Natural killer cell treated with Interleukin-12 subunit alpha and Interleukin-12 subunit beta and Interleukin-15 and Interleukin-18, amount 100 ng/mL, for 72 hours (primary cell): Measurements from ENCODE around the gene PRCD. TPM values are rescaled to one million over a fixed set of nuclear protein-coding genes. Genes with fewer than 3 reads are reported as not detected.
A peak's percentile ranks its signal among the peaks of the same experiment; 100 is the strongest.
"Not testable (repeated sequence)": the region's sequence is repeated elsewhere in the genome, so short reads cannot be mapped to it uniquely, and the experiment has no call there.

ENCODE experiments used
- ATAC-seq, 2 donors: fragments of 150-1000 bp; cut with Tn5 transposase in 1 of 2; sonication (Bioruptor Pico), chemical (Tn5 transposase) in 1 of 2; 2 replicates each; pipeline ENCODE4 v1.10.0; 2021
- DNase-seq: peaks from one replicate; pipeline ENCODE4 v3.0.0; 2022; ENCODE audit warnings: low spot score
- H3K27ac Mint-ChIP-seq, 2 donors: 1 replicate in 1 of 2; 2 replicates in 1 of 2; pipeline ENCODE4 v1.8.0; 2022; ENCODE audit warnings: mixed read lengths in 2 of 2, mild to moderate bottlenecking in 1 of 2, moderate library complexity in 1 of 2
- H3K27me3 Mint-ChIP-seq, 2 donors: 1 replicate in 1 of 2; 2 replicates in 1 of 2; pipeline ENCODE4 v1.8.0; 2022; ENCODE audit warnings: mixed read lengths in 2 of 2
- H3K36me3 Mint-ChIP-seq: one replicate; pipeline ENCODE4 v1.8.0; 2022; ENCODE audit warnings: mixed read lengths
- H3K4me1 Mint-ChIP-seq, 2 donors: 1 replicate in 1 of 2; 2 replicates in 1 of 2; pipeline ENCODE4 v1.8.0; 2022; ENCODE audit warnings: low read depth in 2 of 2, mixed read lengths in 2 of 2, mild to moderate bottlenecking in 1 of 2
- H3K4me3 Mint-ChIP-seq: one replicate; pipeline ENCODE4 v1.8.0; 2022; ENCODE audit warnings: mixed read lengths
- H3K9me3 Mint-ChIP-seq: 2 replicates; pipeline ENCODE4 v1.8.0; 2022; ENCODE audit warnings: mixed read lengths
- total RNA-seq, 2 donors: library from RNA; stranded (reverse); gene quantifications; one replicate each; pipeline ENCODE4 v1.2.3, GENCODE V29; 2022

The PRCD gene
- total RNA-seq, 2 donors from 2014 or later = 0.78 TPM; not detected in 1

- Mint-ChIP-seq H3K36me3 (no peaks in the 10 kb centered on the region), H3K4me3 (peak overlapping the region; percentile 93), H3K4me1 (peaks cover 58 to 63% of the 10 kb centered on the region in 2 donors), H3K9me3 (no peaks in the 10 kb centered on the region), H3K27ac (peak overlapping the region; percentile 100), H3K27me3 (no peaks in the 10 kb centered on the region)
- ATAC-seq (no peak), DNase-seq (no peak)
These were observed 40.6 kb upstream of the PRCD start for GRCh38 chr17:76499267-76499667.

DNA sequence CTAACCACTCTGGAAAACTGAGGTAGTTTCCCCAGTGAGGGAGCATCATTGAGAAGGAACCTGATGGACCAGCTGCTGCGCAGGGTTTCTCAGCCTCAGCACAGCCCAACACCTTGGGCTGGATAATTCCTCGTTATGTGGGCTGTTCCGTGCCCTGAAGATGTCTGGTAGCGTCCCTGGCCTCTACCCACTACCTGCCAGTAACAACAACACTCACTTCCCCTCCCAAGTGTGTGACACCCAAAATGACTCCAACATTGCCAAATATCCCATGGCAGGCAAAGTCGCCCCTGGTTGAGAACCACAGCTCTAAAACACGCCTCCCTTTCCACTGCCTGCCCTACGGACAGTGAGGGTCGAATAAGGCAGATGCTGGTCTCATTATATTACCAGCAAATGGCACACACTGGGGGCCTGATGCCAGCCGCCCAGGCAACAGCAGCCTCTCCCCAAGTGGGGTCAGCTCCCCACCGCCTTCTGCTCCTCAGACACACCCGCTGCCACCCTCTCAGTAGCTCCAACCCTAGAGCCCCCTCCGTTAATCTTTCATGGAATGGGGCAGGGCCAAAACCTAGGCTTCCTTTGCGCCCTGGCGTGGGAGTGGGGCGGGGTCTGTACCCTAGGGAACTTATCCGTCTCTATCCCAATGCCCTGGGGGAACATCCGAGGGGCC, 39.6 kb upstream of the PRCD start:
- H3K27me3 Mint-ChIP-seq = no peaks in the 10 kb centered on the region
- ATAC-seq (peak; percentile 13 to 25), DNase-seq (no peak)
- H3K4me1 Mint-ChIP-seq = peaks cover 58 to 61% of the 10 kb centered on the region in 2 donors
- H3K36me3 Mint-ChIP-seq = no peaks in the 10 kb centered on the region
- peak overlapping the region; percentile 93 for H3K4me3 Mint-ChIP-seq
- no peaks in the 10 kb centered on the region for H3K9me3 Mint-ChIP-seq
- H3K27ac Mint-ChIP-seq = peak overlapping the region; percentile 100

- no peaks in the 10 kb centered on the region for H3K36me3 Mint-ChIP-seq
- no peaks in the 10 kb centered on the region for H3K27me3 Mint-ChIP-seq
- peak overlapping the region; percentile 93 for H3K4me3 Mint-ChIP-seq
- peak overlapping the region; percentile 100 for H3K27ac Mint-ChIP-seq
- DNase-seq = no peak
- peaks cover 58 to 60% of the 10 kb centered on the region in 2 donors for H3K4me1 Mint-ChIP-seq
- H3K9me3 Mint-ChIP-seq = no peaks in the 10 kb centered on the region
- no peak for ATAC-seq
These were observed 39.2 kb upstream of the PRCD start for GRCh38 chr17:76500747-76501017.

- ATAC-seq (peak; percentile 95 to 97), DNase-seq (peak; percentile 96)
- Mint-ChIP-seq H3K9me3 (no peaks in the 10 kb centered on the region), H3K36me3 (no peaks in the 10 kb centered on the region), H3K27me3 (no peaks in the 10 kb centered on the region), H3K4me3 (peak within 1 kb of the TSS; percentile 93), H3K27ac (peak within 1 kb of the TSS; percentile 100), H3K4me1 (peaks cover 53 to 55% of the 10 kb centered on the region in 2 donors)
These were observed 38.6 kb upstream of the PRCD start, which contains the start of gene RHBDF2 for GRCh38 chr17:76501018-76501826. Gene RHBDF2, minus strand, starts transcription at chr17:76501423. Its CDS starts 19,899 bp downstream, at chr17:76481524.

GRCh38 chr17:76501827-76502307, 38.0 kb upstream of the PRCD start:
- no peaks in the 10 kb centered on the region for H3K36me3 Mint-ChIP-seq
- H3K27ac Mint-ChIP-seq = peak overlapping the region; percentile 96 to 100
- H3K27me3 Mint-ChIP-seq = no peaks in the 10 kb centered on the region
- ATAC-seq (no peak), DNase-seq (no peak)
- peak overlapping the region; percentile 93 for H3K4me3 Mint-ChIP-seq
- H3K4me1 Mint-ChIP-seq = peaks cover 47 to 50% of the 10 kb centered on the region in 2 donors
- no peaks in the 10 kb centered on the region for H3K9me3 Mint-ChIP-seq

- Mint-ChIP-seq H3K27me3 (no peaks in the 10 kb centered on the region), H3K27ac (peak overlapping the region; percentile 96 to 100)
These were observed 37.3 kb upstream of the PRCD start for GRCh38 chr17:76502341-76503211.

DNA sequence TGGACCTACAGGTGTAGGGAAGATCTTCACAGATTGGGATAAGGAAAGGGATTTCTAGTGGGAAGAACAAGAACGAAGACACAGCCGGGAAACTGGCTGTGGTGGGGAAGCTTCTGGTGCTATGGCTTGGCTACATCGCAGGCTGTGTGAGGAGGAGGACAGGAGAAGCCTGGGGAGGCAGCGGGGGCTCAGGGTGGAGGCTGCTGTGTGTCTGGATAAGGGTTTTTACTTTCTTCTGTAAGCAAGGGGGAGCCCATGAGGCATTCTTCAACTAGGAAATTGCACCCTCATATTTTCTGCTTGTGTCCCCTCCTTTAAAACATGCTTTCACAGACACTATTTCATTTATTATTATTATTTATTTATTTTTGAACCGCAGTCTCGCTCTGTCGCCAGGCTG, 35.7 kb upstream of the PRCD start:
- Mint-ChIP-seq H3K27me3 (no peaks in the 10 kb centered on the region), H3K4me3 (no peak overlapping the region), H3K27ac (no peak overlapping the region), H3K4me1 (peaks cover 24 to 37% of the 10 kb centered on the region in 2 donors), H3K9me3 (no peaks in the 10 kb centered on the region), H3K36me3 (no peaks in the 10 kb centered on the region)
- DNase-seq = no peak
- ATAC-seq = no peak

More at GRCh38 chr17:76502341-76503211, 37.3 kb upstream of the PRCD start:
- no peaks in the 10 kb centered on the region for H3K9me3 Mint-ChIP-seq
- H3K36me3 Mint-ChIP-seq = no peaks in the 10 kb centered on the region
- no peak overlapping the region for H3K4me3 Mint-ChIP-seq
- ATAC-seq = no peak
- no peak for DNase-seq
- H3K4me1 Mint-ChIP-seq = peaks cover 40 to 47% of the 10 kb centered on the region in 2 donors

GRCh38 chr17:76506408-76507345, 33.2 kb upstream of the PRCD start:
- no peaks in the 10 kb centered on the region for H3K27me3 Mint-ChIP-seq
- no peaks in the 10 kb centered on the region for H3K9me3 Mint-ChIP-seq
- DNase-seq = peak; percentile 89
- no peak overlapping the region for H3K4me3 Mint-ChIP-seq
- peaks cover 17 to 37% of the 10 kb centered on the region in 2 donors for H3K4me1 Mint-ChIP-seq
- peak overlapping the region; percentile 10 to 56 for H3K27ac Mint-ChIP-seq
- H3K36me3 Mint-ChIP-seq = no peaks in the 10 kb centered on the region
- ATAC-seq = peak; percentile 85 to 86

- not testable (repeated sequence) for DNase-seq, H3K4me3 Mint-ChIP-seq, H3K9me3 Mint-ChIP-seq, ATAC-seq, H3K27me3 Mint-ChIP-seq, H3K36me3 Mint-ChIP-seq
- peak overlapping the region; percentile 29 to 89 for H3K27ac Mint-ChIP-seq
- H3K4me1 Mint-ChIP-seq = peaks cover 19 to 36% of the 10 kb centered on the region in 2 donors
These were observed 31.3 kb upstream of the PRCD start for GRCh38 chr17:76508472-76509063.

DNA sequence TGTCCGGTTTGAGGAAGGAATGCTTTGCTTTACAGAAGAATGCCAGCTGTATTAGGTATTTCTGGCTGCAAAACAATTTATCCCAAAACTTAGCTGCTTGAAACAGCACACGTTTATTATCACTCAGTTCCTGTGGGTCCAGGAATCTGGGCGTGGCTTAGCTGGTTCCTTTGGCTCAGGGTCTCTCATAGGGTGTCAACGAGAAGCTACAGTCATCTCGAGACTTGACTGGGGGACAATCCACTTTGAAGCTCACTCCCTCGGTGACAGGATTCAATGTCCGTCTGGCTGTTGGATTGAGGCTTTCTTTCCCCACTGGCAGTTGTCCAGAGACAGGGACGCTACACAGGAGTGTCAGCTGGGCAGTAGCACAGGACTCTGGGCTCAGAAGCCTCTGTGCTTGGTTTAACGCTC, 29.0 kb upstream of the PRCD start:
- no peaks in the 10 kb centered on the region for H3K27me3 Mint-ChIP-seq
- DNase-seq (no peak), ATAC-seq (no peak)
- H3K27ac Mint-ChIP-seq = peak overlapping the region; percentile 15 to 73
- H3K4me1 Mint-ChIP-seq = peaks cover 36 to 46% of the 10 kb centered on the region in 2 donors
- no peaks in the 10 kb centered on the region for H3K9me3 Mint-ChIP-seq
- peak overlapping the region; percentile 6 for H3K4me3 Mint-ChIP-seq
- no peaks in the 10 kb centered on the region for H3K36me3 Mint-ChIP-seq

- Mint-ChIP-seq H3K27me3 (no peaks in the 10 kb centered on the region), H3K9me3 (no peaks in the 10 kb centered on the region), H3K36me3 (no peaks in the 10 kb centered on the region), H3K4me1 (peaks cover 38 to 49% of the 10 kb centered on the region in 2 donors), H3K4me3 (peak overlapping the region; percentile 6), H3K27ac (peak overlapping the region; percentile 15 to 73)
- ATAC-seq (no peak), DNase-seq (no peak)
These were observed 28.0 kb upstream of the PRCD start for GRCh38 chr17:76511668-76512365.
